HG03460 (cell line): Measurements from ENCODE around the gene MAPRE3.

Experiments used
- ATAC-seq: cut with Tn5 transposase; IDR thresholded peaks from one replicate; pipeline ENCODE4 v1.9.1; 2021; ENCODE audit not compliant: unreplicated experiment

Gene MAPRE3

DNA sequence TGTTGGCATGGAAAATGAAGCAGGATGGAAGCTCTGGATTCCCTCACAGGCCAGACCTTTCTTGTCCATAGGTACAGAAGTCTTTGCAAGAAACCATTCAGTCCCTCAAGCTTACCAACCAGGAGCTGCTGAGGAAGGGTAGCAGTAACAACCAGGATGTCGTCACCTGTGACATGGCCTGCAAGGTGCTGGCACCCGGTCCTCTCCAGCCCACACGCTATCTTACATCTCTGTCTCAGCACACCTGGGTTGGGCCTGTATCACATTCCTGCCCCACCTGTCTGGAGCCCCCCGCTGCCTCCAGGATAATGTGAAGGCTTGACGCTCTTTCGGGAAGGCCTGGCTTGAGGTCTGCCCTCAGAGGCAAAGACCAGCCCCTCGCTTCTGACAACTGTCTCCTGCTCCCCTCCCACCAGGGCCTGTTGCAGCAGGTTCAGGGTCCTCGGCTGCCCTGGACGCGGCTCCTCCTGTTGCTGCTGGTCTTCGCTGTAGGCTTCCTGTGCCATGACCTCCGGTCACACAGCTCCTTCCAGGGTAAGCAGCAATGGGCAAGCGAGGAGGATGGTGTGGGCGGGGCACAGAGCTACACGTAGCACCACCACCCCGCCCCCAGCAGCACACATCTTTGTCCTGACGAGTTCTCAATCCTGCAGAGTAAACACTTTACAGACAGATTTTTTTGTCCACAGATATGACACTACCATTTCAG is 68.3 kb downstream of the MAPRE3 start:
- no peak for ATAC-seq

DNA sequence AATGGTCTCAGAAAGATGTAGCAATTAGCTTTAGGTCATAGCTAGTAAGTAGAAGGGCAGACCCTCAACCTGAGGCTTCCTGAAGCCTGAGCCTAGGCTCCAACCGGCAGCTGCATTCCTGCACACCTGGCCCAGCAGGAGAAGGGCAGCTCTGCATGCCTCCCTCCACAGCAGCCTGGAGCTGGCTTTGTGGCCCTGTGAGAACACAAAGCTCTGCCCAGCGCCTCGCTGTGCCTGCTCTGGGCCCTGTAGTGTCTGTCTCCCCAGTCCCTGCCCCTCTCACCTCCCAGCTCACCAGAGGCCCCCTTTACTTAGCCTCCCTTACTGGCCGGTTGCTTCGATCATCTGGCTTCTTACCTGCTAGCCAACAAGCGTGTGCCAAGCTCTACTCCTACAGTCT is 69.0 kb downstream of the MAPRE3 start:
- ATAC-seq, result no peak

GRCh38 chr2:27039871-27040270 is 69.4 kb downstream of the MAPRE3 start:
- no peak for ATAC-seq

DNA sequence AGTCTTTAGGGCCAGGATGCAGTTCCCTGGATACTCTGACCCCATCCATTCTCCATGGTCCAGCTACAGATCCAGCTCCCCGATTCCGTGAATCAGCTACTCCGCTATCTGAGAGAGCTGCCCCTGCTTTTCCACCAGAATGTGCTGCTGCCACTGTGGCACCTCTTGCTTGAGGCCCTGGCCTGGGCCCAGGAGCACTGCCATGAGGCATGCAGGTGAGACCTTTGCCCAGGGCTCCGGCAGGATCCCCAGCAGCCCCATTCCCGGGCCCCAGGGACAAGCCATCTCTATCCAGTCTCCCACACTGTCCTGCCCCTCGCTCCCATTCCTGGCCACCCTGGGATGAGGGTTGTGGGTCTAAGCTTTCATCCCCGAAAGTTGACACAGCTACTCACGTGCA is 69.8 kb downstream of the MAPRE3 start:
- ATAC-seq, result no peak

GRCh38 chr2:27041752-27042151 is 71.3 kb downstream of the MAPRE3 start:
- ATAC-seq, result no peak

GRCh38 chr2:27042159-27042661 is 71.8 kb downstream of the MAPRE3 start:
- ATAC-seq, result peak; percentile 70

- no peak for ATAC-seq
These were observed 72.7 kb downstream of the MAPRE3 start for GRCh38 chr2:27042985-27043634.

DNA sequence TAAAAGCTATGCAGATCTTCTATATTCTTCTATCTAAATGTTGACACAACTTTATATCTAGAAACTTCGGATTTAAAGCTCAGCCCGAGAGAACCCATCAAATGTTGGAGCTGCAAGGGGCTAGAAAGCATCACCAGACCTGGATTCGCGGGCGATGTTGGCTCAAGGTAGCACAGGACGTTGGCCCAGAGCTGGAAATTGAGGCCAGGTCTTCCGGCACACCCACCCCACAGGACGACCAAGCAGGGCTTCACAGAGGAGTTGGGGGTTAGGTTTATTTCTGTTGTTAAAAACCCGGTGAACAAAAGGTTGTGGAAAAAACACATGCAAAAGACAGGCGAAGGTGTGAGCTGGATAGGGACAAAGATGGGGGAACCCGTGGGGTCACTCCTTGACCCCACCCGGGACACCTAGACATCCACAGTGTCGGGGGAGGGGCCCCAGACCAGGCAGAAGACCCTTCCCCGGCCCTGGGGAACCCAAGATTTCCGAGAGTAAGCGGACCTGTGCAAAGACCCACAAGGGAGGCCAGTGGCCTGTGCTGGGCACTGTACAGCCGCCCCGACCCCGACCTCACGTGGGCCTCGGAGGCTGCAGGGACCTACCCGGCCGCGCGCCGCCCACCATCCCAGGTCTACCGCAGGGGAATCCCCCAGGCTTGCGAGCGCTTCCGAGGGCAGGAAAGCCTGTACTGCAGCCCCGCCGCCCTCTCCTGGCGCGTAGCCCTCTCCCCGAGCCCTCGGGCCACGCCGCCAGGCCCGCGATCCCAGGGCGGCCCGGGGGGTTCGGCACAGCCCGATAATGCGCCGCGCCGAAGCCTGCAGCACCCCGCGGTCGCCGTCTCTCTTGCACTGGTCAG is 79.2 kb downstream of the MAPRE3 start:
- peak; percentile 30 for ATAC-seq

DNA sequence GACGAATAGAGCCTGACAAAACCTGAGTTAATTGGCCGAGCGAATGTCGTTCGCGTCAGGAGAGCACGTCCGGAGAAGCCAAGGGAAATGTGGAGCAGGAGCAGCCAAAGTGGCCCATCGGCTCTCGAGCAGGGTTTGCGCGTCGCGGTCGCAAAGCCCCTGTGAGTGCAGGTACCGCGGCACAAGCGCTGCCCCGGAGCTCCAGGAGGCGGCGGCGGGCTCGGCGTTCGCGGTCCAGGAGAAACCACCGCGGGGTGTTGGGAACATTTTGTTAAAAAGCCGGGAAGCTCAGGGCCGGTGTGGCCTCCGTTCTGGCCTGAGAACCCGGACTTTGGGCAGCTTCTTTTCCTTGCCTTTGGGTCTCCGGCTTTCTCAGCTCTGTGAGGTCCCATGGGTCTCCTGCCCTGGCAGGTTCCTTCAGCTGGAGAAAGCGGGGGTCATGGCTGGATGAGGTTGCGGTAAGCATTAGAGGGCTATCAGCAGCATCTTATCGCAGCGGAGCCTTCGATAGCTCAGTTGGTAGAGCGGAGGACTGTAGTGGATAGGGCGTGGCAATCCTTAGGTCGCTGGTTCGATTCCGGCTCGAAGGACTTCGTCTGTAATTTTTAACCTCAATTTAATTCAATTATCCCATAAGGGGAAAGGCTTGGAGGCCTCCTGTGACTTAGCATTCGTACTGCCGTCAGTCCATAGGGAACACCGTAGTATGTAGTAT is 80.0 kb downstream of the MAPRE3 start:
- ATAC-seq, result peak; percentile 45

DNA sequence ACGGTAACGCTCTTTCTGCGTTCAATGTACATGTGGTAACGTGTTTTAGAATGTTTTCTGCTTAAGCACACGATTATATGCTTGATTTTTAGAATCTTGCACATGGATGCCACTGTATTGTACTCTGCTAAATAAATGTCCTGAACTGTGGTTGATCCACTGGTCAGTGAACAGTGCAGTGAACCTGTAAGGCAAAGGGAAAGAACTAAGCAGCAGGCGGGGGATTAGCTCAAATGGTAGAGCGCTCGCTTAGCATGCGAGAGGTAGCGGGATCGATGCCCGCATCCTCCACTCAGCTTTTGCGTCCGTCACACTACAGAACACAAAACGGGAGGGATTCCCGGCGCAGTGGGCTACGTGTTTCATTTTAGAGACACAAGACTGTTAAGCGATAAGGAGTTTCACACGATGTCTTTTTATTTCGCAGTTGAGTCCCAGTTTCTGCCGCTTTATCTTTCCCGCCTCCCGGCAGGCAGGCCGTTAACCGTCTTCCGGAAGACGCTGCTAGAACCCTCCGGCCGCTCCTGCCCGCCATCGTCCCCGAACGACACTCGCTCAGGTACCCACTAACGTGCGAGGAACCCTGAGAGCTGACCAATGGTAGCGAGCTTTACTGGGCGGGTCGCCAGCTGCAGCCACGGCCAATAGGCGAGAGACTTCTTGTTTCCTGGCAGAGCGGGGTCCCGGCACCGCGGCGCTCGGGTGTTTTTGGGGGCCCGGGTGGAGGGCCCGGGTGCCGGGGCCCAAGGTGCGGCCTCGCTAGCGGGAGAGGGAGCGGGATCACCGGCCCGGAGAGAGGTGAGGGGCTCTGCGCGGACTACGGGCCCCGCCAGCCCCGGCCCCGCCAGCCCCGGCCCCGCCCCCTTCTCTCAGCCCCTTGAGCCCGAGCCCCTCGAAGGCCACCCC is 80.8 kb downstream of the MAPRE3 start, which contains the start of gene AGBL5:
Gene AGBL5, plus strand, starts transcription at position 673 of the 906 bp plus-strand sequence. CDS start 1,291 bp downstream, outside the sequence.
- ATAC-seq, result peak; percentile 73

- no peak for ATAC-seq
These were observed 81.6 kb downstream of the MAPRE3 start for GRCh38 chr2:27051902-27052645.

GRCh38 chr2:27053321-27053720 is 82.9 kb downstream of the MAPRE3 start:
- no peak for ATAC-seq

DNA sequence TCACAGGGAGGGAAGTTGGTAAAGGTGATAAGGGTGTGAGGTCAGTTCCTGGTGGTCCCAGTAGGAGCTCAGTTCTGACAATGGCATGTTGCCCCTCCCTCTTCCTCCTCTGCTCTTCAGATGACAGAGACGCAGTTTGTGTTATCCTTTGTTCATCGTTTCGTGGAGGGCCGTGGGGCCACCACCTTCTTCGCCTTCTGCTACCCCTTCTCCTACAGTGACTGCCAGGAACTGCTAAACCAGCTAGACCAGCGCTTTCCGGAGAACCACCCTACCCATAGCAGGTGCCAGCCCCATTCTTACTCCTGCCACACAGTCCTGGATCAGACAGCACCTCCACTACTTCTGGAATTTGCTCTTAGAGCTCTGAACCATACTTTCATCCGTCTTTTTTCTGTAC is 83.3 kb downstream of the MAPRE3 start:
- no peak for ATAC-seq

GRCh38 chr2:27054721-27055120 is 84.3 kb downstream of the MAPRE3 start:
- no peak for ATAC-seq

DNA sequence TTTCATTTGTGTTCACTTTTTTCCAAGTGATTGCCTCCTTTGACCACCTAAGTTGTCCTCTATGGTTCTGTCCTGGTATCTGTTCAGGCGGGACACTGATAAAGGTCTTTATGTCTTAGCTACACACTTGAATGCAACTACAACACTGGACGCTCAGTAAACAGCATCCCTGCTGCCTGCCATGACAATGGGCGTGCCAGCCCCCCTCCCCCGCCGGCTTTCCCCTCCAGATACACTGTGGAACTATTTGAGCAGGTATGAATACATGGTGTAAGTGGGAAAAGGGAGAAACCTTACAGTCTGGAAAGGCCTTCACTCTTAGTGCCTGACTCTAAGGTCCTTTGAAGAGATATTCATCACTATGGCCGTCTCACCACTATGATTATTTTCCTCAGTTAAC is 86.7 kb downstream of the MAPRE3 start:
- ATAC-seq, result no peak

GRCh38 chr2:27058210-27058609 is 87.8 kb downstream of the MAPRE3 start:
- no peak for ATAC-seq

DNA sequence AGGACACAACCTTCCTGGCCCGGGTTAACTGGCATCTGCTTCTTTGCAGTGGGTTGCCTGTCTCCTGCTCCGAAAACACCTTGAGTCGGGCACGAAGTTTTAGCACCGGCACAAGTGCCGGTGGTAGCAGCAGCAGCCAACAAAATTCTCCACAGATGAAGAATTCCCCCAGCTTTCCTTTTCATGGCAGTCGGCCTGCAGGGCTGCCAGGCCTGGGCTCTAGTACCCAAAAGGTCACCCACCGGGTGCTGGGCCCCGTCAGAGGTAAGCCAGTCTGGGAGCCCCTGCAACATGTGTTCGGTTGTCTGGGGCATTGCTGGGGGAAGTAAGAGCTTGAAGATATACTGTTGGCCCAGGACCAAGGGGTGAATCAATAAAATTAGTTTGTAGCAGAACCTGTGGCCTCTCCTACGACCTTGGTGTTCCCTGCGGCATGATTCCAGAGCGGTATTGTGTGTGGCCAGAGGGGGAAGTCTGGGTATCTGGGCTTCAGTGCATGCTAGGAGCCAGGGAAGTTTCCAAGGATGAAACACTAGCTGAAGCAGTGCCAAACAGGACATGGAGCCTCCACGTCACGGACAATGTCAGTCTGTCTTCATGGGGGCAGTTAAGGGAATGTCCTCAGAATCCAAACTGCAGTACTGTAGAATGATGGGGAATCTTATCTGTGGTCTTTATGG is 88.8 kb downstream of the MAPRE3 start:
- ATAC-seq, result no peak

- ATAC-seq, result no peak
These were observed 89.9 kb downstream of the MAPRE3 start for GRCh38 chr2:27060323-27060722.

DNA sequence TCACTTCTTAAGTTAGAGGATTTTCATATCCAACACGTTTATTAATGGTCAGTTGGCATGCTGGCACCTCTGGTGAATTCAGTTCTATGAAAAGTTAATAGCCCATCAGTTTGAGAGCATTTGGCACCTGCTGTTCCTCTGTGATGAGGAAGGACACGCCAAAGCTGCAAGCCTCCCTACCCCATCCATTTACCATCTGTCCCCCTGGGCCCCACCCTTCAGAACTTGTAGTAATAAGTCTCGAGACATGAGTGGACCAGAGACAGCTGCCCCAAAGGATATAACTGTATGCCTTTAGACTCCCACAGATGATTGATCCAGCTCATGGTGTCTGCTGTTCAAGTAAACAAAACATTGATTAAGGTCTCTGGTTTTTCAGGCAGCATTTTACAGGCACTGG is 94.7 kb downstream of the MAPRE3 start:
- ATAC-seq, result no peak
